Ascending aorta (tissue), 2 donors: ENCODE data around the gene KRTAP10-3. TPM values are rescaled to one million over a fixed set of nuclear protein-coding genes. Genes with fewer than 3 reads are reported as not detected.

Experiments
- DNase-seq, 2 donors: peaks; one replicate each; pipeline ENCODE4 v3.0.0-alpha.2; 2019; ENCODE audit warnings: low spot score in 2 of 2
- H3K27ac ChIP-seq, 2 donors: fragments of 200-600 bp; sonication (generic); one replicate each; pipeline ENCODE4 v1.5.1; 2016 to 2017; ENCODE audit warnings: mild to moderate bottlenecking in 1 of 2
- H3K27me3 ChIP-seq: fragments of 200-600 bp; sonication (generic); one replicate; pipeline ENCODE4 v1.5.1; 2017
- H3K36me3 ChIP-seq, 2 donors: fragments of 200-600 bp; sonication (generic); one replicate each; pipeline ENCODE4 v1.5.1; 2016
- H3K4me1 ChIP-seq, 2 donors: fragments of 200-600 bp; sonication (generic); one replicate each; pipeline ENCODE4 v1.5.1; 2016 to 2017; ENCODE audit warnings: mild to moderate bottlenecking in 1 of 2
- H3K4me3 ChIP-seq, 2 donors: fragments of 200-600 bp; sonication (generic); one replicate each; pipeline ENCODE4 v1.5.1; 2016 to 2017; ENCODE audit warnings: mild to moderate bottlenecking in 1 of 2
- H3K9me3 ChIP-seq, 2 donors: fragments of 200-600 bp; sonication (generic); one replicate each; pipeline ENCODE4 v1.5.1; 2016
- CTCF ChIP-seq, 3 experiments: fragments of 200-600 bp in 2 of 3; fragments of 450-650 bp in 1 of 3; sonication (generic) in 2 of 3; IDR thresholded peaks; one replicate each; pipeline ENCODE4 v1.5.1; 2016 to 2019; ENCODE audit warnings: antibody characterized with exemption in 3 of 3, mild to moderate bottlenecking in 1 of 3, moderate library complexity in 1 of 3
- intact Hi-C: fragments of 100-400 bp; cut with DNase I; formaldehyde crosslinking; loops from one replicate; pipeline ENCODE4 v1.15.1; 2023
- total RNA-seq: library from RNA; depleted of rRNA; stranded (reverse); fragments of >200 nt; gene quantifications from one replicate; pipeline ENCODE4 v1.1.0, GENCODE V29; 2016

The KRTAP10-3 gene
- total RNA-seq, 1 donor from 2014 or later = not detected

GRCh38 chr21:44515359-44516165 lies 43.0 kb downstream of the KRTAP10-3 start:
- TF ChIP-seq CTCF (IDR thresholded peaks at IDR 0.05) = no peak
- no peak for DNase-seq

GRCh38 chr21:44514746-44515358 lies 43.7 kb downstream of the KRTAP10-3 start:
- Histone ChIP-seq H3K4me1 (no peaks in the 10 kb centered on the region), H3K9me3 (no peaks in the 10 kb centered on the region), H3K27me3 (no peaks in the 10 kb centered on the region), H3K4me3 (no peak overlapping the region), H3K27ac (no peak overlapping the region), H3K36me3 (no peaks in the 10 kb centered on the region)
- TF ChIP-seq CTCF (IDR thresholded peaks at IDR 0.05) = no peak
- intact Hi-C loops = no loop called here
- no peak for DNase-seq

More at GRCh38 chr21:44515359-44516165, 43.0 kb downstream of the KRTAP10-3 start:
- Histone ChIP-seq H3K27ac (no peak overlapping the region), H3K36me3 (no peaks in the 10 kb centered on the region), H3K9me3 (no peaks in the 10 kb centered on the region), H3K4me3 (no peak overlapping the region), H3K4me1 (no peaks in the 10 kb centered on the region), H3K27me3 (no peaks in the 10 kb centered on the region)
- intact Hi-C loops = no loop called here

DNA sequence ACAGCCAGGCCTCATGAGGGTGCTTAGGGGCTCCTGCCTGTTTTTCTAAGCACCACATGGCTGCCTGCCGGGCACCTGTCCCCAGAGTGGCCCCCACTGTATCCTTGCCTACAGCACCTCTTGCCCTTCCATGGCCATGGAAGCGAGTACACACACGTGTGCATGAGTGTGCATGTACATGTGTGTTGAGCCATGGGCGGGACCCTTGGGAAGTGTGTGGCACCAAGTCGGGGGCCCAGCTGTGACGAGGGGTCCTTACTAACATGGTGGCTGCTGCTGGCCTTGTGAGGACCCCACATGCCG lies 44.4 kb downstream of the KRTAP10-3 start:
- H3K27ac ChIP-seq = no peak overlapping the region
- TF ChIP-seq CTCF (IDR thresholded peaks at IDR 0.05) = no peak
- H3K4me3 ChIP-seq = no peak overlapping the region
- no peaks in the 10 kb centered on the region for H3K27me3 ChIP-seq
- intact Hi-C loops = no loop called here
- H3K4me1 ChIP-seq = no peaks in the 10 kb centered on the region
- DNase-seq = no peak
- H3K9me3 ChIP-seq = no peaks in the 10 kb centered on the region
- no peaks in the 10 kb centered on the region for H3K36me3 ChIP-seq

DNA sequence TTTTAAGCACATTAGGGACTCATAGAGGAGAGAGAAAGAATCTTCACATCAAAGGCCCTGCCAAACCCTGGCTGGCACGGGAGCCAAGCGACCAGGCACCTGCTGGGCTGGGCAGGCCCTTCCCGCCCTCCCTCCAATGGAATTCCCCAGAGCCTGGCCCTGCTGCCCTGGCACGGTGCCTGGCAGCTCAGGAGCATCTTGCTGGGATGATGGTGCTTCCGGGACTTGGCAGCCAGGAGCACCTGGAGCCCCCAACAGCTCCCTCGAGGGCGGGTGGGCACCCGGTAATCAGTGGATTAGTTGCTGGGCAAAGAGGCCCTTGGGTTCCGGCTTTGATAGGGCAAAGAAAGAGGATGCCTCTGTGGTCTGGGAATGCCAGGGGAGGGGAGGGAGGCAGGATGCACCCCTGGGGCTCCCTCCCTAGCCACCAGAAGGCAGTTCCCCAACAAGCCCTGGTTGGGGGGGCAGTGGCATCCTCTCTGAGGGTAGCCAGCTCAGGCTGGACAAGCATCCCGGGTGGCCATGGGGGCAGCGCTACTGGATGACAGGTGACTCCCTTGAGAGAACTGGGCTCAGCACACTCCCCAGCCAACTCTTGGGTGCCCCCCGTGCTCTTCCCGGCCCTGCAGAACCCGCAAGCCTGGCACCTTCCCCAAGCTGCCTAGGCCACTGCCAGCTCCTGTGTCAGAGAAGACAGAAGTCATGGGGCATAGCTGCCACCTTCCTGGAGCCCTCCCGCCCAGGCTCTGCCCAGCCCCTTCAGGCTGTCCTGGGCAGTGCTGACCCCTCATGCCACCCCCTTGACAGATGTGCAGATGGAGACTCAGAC lies 45.0 kb downstream of the KRTAP10-3 start:
- Histone ChIP-seq H3K27ac (no peak overlapping the region), H3K4me1 (no peaks in the 10 kb centered on the region), H3K4me3 (no peak overlapping the region), H3K9me3 (no peaks in the 10 kb centered on the region), H3K27me3 (no peaks in the 10 kb centered on the region), H3K36me3 (no peaks in the 10 kb centered on the region)
- intact Hi-C loops = no loop called here
- no peak for TF ChIP-seq CTCF (IDR thresholded peaks at IDR 0.05)
- no peak for DNase-seq

- intact Hi-C loops = no loop called here
- Histone ChIP-seq H3K27ac (no peak overlapping the region), H3K27me3 (no peaks in the 10 kb centered on the region), H3K4me1 (no peaks in the 10 kb centered on the region), H3K36me3 (no peaks in the 10 kb centered on the region), H3K4me3 (no peak overlapping the region), H3K9me3 (no peaks in the 10 kb centered on the region)
- DNase-seq = no peak
- TF ChIP-seq CTCF (IDR thresholded peaks at IDR 0.05) = no peak
These were observed 45.9 kb downstream of the KRTAP10-3 start for GRCh38 chr21:44512496-44513388.
